ENCODE results near the gene DDX24.

Gene DDX24

DNA sequence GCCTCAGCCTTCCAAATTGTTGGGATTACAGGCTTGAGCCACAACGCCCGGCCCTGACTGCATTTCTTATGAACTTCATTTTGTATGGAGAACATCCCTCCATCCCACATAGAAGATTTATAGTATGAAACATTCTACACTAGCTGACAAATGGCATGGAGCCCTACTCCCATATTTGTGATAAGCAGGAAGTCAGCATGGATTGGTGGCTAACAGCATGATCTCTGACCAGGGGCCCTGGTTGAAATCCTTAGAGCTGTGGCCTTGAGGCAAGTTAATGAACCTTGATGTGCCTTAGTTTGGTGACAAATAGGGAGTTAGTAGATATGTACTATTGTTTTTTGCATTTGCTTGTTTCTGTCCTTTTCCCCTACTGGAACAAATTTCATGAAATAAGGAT is 12.4 kb upstream of the DDX24 start:
- Histone ChIP-seq H3K27me3 (no peaks in the 10 kb centered on the region), H3K36me3 (no peaks in the 10 kb centered on the region), H3K4me1 (ENCODE audit: control insufficient read depth in 1 of 2, insufficient read depth in 1 of 2, low read depth in 1 of 2, low read length in 1 of 2) (no peaks in the 10 kb centered on the region), H3K27ac (no peak overlapping the region), H3K9me3 (no peaks in the 10 kb centered on the region), H3K4me3 (ENCODE audit: low read depth in 1 of 2, low read length in 1 of 2) (no peak overlapping the region)
- TF ChIP-seq, protein P1, sequence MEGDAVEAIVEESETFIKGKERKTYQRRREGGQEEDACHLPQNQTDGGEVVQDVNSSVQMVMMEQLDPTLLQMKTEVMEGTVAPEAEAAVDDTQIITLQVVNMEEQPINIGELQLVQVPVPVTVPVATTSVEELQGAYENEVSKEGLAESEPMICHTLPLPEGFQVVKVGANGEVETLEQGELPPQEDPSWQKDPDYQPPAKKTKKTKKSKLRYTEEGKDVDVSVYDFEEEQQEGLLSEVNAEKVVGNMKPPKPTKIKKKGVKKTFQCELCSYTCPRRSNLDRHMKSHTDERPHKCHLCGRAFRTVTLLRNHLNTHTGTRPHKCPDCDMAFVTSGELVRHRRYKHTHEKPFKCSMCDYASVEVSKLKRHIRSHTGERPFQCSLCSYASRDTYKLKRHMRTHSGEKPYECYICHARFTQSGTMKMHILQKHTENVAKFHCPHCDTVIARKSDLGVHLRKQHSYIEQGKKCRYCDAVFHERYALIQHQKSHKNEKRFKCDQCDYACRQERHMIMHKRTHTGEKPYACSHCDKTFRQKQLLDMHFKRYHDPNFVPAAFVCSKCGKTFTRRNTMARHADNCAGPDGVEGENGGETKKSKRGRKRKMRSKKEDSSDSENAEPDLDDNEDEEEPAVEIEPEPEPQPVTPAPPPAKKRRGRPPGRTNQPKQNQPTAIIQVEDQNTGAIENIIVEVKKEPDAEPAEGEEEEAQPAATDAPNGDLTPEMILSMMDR (IDR thresholded peaks at IDR 0.05), result no peak

DNA sequence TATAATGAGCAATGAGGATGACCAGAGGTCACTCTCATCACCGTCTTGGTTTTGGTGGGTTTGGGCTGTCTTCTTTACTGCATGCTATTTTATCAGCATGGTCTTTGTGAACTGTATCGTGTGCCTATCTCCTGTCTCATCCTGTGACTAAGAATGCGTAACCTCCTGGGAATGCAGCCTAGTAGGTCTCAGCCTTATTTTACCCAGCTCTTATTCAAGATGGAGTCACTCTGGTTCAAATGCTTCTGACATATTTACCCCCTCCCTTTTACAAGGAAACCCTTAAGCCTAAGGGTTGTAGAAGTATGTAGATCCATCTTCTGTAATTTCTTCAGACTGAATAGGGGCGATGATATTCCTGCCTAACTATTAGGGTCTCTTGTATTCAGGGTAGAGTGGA is 8.5 kb upstream of the DDX24 start:
- H3K27me3 ChIP-seq, result no peaks in the 10 kb centered on the region
- no peaks in the 10 kb centered on the region for H3K9me3 ChIP-seq
- no peak overlapping the region for H3K27ac ChIP-seq
- no peak overlapping the region for H3K4me3 ChIP-seq (ENCODE audit: low read depth in 1 of 2, low read length in 1 of 2)
- H3K4me1 ChIP-seq (ENCODE audit: control insufficient read depth in 1 of 2, insufficient read depth in 1 of 2, low read depth in 1 of 2, low read length in 1 of 2), result no peaks in the 10 kb centered on the region
- TF ChIP-seq, protein P1 (IDR thresholded peaks at IDR 0.05), result no peak
- H3K36me3 ChIP-seq, result no peaks in the 10 kb centered on the region

DNA sequence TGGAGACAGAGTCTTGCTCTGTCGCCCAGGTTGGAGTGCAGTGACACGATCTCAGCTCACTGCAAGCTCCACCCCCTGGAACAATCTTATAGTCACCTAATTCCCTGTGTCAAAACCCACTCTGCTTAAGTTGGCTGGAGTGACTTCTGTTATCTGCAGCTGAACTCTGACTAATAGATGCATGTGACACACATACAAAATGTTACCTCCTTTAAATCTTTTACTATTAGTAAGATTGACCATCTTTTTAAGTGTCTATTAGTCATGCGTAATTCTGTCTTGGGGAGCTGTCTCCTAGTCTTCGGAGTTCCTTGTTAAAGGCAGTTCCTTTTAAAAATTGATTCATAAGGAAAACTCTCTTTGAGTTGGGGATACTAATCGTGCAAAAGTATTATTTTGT is 7.5 kb upstream of the DDX24 start:
- Histone ChIP-seq H3K4me1 (ENCODE audit: control insufficient read depth in 1 of 2, insufficient read depth in 1 of 2, low read depth in 1 of 2, low read length in 1 of 2) (no peaks in the 10 kb centered on the region), H3K9me3 (no peaks in the 10 kb centered on the region), H3K36me3 (no peaks in the 10 kb centered on the region), H3K27ac (no peak overlapping the region), H3K4me3 (ENCODE audit: low read depth in 1 of 2, low read length in 1 of 2) (no peak overlapping the region), H3K27me3 (no peaks in the 10 kb centered on the region)
- TF ChIP-seq, protein P1 (IDR thresholded peaks at IDR 0.05), result no peak

DNA sequence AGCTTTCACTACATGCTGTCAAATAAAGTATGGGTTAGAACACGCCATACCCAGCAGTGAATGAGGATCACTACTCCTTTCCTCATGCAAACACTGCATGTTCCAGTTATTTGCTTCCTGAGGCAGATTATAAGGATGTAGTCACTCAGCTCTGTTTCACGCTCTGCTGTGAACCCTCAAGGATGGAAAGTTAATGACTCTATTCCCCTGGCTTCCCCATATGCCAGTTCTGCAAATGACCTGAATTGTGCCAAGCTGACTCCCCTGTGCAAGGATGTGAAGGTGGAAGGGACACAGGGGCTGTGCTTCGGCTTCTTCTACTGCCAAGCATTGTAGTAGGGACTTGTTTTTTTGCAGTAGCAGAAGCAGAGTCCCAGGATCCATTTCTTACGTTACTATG is 6.9 kb upstream of the DDX24 start:
- Histone ChIP-seq H3K4me1 (ENCODE audit: control insufficient read depth in 1 of 2, insufficient read depth in 1 of 2, low read depth in 1 of 2, low read length in 1 of 2) (no peaks in the 10 kb centered on the region), H3K36me3 (no peaks in the 10 kb centered on the region), H3K27me3 (no peaks in the 10 kb centered on the region), H3K27ac (no peak overlapping the region), H3K4me3 (ENCODE audit: low read depth in 1 of 2, low read length in 1 of 2) (no peak overlapping the region), H3K9me3 (no peaks in the 10 kb centered on the region)
- TF ChIP-seq, protein P1 (IDR thresholded peaks at IDR 0.05), result no peak

DNA sequence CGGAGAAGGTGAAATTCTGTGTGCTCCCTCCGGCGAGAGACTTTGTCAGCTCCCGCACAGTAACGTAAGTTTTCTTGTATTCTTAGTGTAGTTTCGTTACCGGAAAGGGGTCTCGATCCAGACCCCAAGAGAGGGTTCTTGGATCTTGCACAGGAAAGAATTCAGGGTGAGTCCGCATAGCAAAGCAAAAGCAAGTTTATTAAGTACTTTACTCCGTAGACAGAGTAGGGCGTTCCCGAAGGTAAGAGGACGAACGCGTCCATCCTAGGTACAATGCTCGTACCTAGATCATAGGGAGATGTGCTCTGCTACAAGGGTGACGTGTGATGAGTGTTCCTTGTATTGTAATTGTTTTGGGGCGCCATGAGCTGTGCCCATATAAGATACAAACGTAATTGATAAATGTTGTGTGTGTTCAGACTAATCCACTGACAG is 401 bp upstream of the DDX24 start:
- H3K4me1 ChIP-seq (ENCODE audit: control insufficient read depth in 1 of 2, insufficient read depth in 1 of 2, low read depth in 1 of 2, low read length in 1 of 2), result peaks cover 22 to 26% of the 10 kb centered on the region in 2 experiments
- H3K27me3 ChIP-seq, result no peaks in the 10 kb centered on the region
- H3K36me3 ChIP-seq, result peaks cover 9% of the 10 kb centered on the region
- peak overlapping the region; percentile 74 for H3K27ac ChIP-seq
- TF ChIP-seq, protein P1 (IDR thresholded peaks at IDR 0.05), result no peak
- peak overlapping the region; percentile 77 to 95 for H3K4me3 ChIP-seq (ENCODE audit: low read depth in 1 of 2, low read length in 1 of 2)
- H3K9me3 ChIP-seq, result no peaks in the 10 kb centered on the region
